ENCODE data around the gene RBP5. TPM values are rescaled to one million over a fixed set of nuclear protein-coding genes. Genes with fewer than 3 reads are reported as not detected.

The RBP5 gene
- total and polyA plus RNA-seq, 8 donors = 3.3 to 5.3 (median 5.0) TPM; not detected in 5

DNA sequence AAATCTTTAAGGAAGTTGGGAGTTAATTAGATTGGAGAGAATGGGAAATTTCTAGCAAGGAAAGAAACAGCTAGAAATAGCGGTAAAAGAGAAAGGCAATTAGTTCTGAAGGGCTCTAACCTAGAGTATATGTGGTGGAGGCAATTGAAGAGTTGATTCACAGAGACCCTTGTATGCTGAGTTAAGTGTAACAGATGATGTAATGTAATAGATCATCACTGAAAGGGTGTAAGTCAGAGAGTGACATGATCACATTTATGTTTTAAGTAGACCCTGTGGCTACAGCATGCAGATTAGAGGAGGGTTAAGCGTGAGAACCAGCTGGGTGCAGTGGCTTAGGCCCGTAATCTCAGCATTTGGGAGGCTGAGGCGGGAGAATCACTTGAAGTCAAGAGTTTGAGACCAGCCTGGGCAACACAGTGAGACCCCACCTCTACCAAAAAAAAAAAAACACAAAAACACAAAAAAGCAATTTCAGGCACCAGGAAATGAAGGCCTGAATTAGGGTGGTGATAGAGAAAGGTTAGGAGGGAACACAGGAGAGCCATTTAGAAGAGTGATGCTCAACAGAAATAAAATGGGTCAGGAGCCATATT, 3.0 kb downstream of the RBP5 start:
- H3K4me1 ChIP-seq = peaks cover 11 to 44% (median 23%) of the 10 kb centered on the region in 4 donors
- WGBS, 5 donors = 74 to 93% (median 84%) methylated on average over 4 of the region's 4 CpGs
- TF ChIP-seq, protein P1, sequence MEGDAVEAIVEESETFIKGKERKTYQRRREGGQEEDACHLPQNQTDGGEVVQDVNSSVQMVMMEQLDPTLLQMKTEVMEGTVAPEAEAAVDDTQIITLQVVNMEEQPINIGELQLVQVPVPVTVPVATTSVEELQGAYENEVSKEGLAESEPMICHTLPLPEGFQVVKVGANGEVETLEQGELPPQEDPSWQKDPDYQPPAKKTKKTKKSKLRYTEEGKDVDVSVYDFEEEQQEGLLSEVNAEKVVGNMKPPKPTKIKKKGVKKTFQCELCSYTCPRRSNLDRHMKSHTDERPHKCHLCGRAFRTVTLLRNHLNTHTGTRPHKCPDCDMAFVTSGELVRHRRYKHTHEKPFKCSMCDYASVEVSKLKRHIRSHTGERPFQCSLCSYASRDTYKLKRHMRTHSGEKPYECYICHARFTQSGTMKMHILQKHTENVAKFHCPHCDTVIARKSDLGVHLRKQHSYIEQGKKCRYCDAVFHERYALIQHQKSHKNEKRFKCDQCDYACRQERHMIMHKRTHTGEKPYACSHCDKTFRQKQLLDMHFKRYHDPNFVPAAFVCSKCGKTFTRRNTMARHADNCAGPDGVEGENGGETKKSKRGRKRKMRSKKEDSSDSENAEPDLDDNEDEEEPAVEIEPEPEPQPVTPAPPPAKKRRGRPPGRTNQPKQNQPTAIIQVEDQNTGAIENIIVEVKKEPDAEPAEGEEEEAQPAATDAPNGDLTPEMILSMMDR (IDR thresholded peaks at IDR 0.05) = no peak
- TF ChIP-seq POLR2AphosphoS5 (IDR thresholded peaks at IDR 0.05) (no peak), EP300 (IDR thresholded peaks at IDR 0.05) (no peak), POLR2A (IDR thresholded peaks at IDR 0.05) (no peak)

DNA sequence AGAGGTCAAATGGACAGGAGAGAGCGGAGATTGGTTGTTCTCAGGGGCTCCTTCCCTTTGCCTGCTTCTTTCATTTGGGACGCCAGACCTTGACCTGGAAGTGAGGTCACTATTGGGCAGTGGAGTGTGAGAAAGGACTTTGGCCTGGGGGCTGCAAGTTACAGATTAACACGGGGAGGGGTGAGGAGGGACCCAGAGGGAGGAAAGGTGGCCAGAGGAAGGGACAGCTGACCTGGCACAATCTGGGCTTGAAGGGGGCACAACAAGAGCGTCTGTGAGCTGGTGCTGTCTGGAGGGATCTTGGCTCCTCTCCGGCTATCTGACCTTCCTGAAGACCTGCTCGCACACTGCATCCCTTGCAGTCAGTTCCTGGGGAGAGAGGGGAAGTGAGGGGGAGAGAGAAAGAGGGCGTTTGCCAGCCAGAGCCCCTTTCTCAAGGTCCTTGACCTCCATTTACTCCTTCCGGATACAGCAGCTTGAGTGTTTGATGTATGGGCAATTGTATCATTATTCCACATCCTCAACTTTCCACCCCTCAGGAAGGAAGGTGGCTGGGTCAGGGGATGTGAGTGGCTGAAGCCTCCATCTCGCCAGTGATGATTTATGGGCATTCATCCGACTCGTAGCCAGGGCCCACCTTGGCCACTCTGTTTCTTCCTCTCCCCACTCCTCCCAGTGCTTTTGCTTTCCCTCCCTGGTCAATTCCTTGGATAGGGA, 4.7 kb downstream of the RBP5 start:
- Histone ChIP-seq H3K27me3 (no peaks in the 10 kb centered on the region), H3K4me1 (peaks cover 0 to 26% (median 9%) of the 10 kb centered on the region in 4 donors), H3K4me3 (no peak overlapping the region), H3K27ac (no peak overlapping the region), H3K36me3 (no peaks in the 10 kb centered on the region), H3K9me3 (no peaks in the 10 kb centered on the region)
- TF ChIP-seq POLR2AphosphoS5 (IDR thresholded peaks at IDR 0.05) (no peak), EP300 (IDR thresholded peaks at IDR 0.05) (no peak), POLR2A (IDR thresholded peaks at IDR 0.05) (no peak)
- TF ChIP-seq, protein P1 (IDR thresholded peaks at IDR 0.05) = no peak
- 68 to 76% (median 74%) methylated on average over 11 of the region's 11 CpGs for WGBS, 5 donors
- DNase-seq = peak in 1 of 2 donors; percentile 35
- intact Hi-C loops (cut with DNase I; ENCODE audit: low total_unique reads) = no loop called here

More for the DNA sequence above, 3.0 kb downstream of the RBP5 start:
- intact Hi-C loops (cut with DNase I; ENCODE audit: low total_unique reads) = no loop called here
- no peaks in the 10 kb centered on the region for H3K9me3 ChIP-seq
- no peaks in the 10 kb centered on the region for H3K36me3 ChIP-seq
- no peak for DNase-seq
- peaks cover 0 to 15% (median 0%) of the 10 kb centered on the region in 3 donors for H3K27me3 ChIP-seq
- H3K27ac ChIP-seq = no peak overlapping the region
- no peak overlapping the region for H3K4me3 ChIP-seq

DNA sequence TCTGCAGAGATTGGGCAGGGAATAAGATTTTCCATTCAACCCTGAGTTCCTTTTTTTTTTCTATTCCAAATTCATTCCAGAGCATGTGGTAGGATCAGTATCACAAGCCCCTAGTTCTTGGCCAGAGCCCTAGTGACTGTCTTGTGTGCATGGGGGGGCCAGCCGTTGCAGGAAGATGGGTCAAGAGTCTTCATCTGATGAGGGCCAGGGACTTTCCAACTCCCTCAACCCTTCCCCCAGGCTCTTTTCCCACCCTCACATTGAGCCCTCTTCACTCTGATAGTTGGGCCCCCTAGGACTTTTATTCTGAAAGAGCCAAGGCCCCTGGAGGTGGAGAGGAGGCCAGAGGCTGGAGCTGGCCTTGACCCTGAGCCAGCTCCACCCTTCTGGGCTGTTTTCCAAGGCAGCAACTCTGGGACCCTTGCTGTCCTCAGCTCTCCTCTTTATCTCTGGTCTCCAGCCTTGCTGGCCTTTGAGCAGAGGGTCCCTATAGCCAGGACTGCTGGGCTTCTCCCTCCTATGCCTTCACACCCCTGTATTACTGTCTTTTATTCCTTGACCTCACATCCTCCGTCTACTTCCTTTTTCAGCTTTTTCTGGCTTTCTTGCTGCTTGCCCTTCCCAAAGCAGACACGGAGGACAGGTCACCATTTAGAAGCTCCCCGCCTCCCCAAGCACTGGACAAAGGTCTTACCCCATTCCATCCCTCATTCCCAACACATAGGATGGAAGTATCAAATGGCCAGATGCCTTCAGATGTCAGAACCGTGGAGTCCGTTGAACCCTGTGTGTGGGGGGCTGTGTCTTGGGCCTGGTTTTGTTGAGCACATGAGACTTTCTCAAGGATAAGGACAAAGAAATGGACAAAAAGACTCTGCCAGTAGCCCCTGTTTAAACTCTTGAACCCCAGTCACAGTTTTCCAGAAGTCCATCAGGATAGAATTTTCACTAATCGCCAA, 5.6 kb downstream of the RBP5 start:
- 67 to 86% (median 79%) methylated on average over 7 of the region's 7 CpGs for WGBS, 5 donors
- Histone ChIP-seq H3K4me3 (no peak overlapping the region), H3K4me1 (peaks cover 0 to 19% (median 4%) of the 10 kb centered on the region in 4 donors), H3K36me3 (peaks cover 0 to 5% (median 5%) of the 10 kb centered on the region in 4 donors), H3K9me3 (no peaks in the 10 kb centered on the region), H3K27ac (peak overlapping the region in 2 of 5 donors; percentile 29 to 38), H3K27me3 (no peaks in the 10 kb centered on the region)
- DNase-seq = peak in 1 of 2 donors; percentile 75
- TF ChIP-seq, protein P1 (IDR thresholded peaks at IDR 0.05) = no peak
- TF ChIP-seq POLR2AphosphoS5 (IDR thresholded peaks at IDR 0.05) (no peak), POLR2A (IDR thresholded peaks at IDR 0.05) (no peak), EP300 (IDR thresholded peaks at IDR 0.05) (no peak)
- intact Hi-C loops (cut with DNase I; ENCODE audit: low total_unique reads) = no loop called here

DNA sequence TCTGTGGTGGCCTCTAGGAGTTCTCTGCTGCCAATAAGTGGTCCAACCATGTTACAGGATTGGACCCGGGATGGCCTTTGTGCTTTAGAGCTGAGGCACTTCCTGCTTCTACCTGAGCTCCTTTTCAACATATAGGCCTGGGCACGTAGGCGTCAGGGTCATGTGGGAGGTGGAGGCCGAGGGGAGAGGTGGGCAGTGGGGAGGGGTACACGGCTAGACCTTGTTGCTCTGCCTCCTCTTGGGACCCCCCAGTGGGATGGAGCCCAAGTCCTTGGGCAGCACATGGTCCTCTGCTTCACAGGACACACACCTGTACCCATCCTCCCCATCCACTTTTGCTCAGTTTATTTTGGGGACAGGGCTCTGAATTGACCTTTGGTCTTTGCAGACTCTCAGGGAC, 7.4 kb downstream of the RBP5 start:
- H3K4me3 ChIP-seq = no peak overlapping the region
- peaks cover 0 to 23% (median 21%) of the 10 kb centered on the region in 4 donors for H3K36me3 ChIP-seq
- H3K27ac ChIP-seq = no peak overlapping the region
- 74 to 90% (median 89%) methylated on average over 5 of the region's 5 CpGs for WGBS, 5 donors
- intact Hi-C loops (cut with DNase I; ENCODE audit: low total_unique reads) = no loop called here
- no peaks in the 10 kb centered on the region for H3K9me3 ChIP-seq
- TF ChIP-seq POLR2A (IDR thresholded peaks at IDR 0.05) (no peak), POLR2AphosphoS5 (IDR thresholded peaks at IDR 0.05) (no peak), EP300 (IDR thresholded peaks at IDR 0.05) (no peak)
- TF ChIP-seq, protein P1 (IDR thresholded peaks at IDR 0.05) = no peak
- peaks cover 0 to 13% (median 4%) of the 10 kb centered on the region in 4 donors for H3K4me1 ChIP-seq
- no peak for DNase-seq
- no peaks in the 10 kb centered on the region for H3K27me3 ChIP-seq

Data from stomach (tissue), 9 donors.